Astrocyte of the cerebellum (primary cell): Measurements from ENCODE around the gene CUBN.

Experiments used
- DNase-seq: peaks from one replicate; pipeline ENCODE4 v3.0.0-alpha.2; 2011; ENCODE audit warnings: low read depth
- H3K4me3 ChIP-seq: 2 replicates; pipeline ENCODE4 v1.5.1; 2011; ENCODE audit warnings: mild to moderate bottlenecking, low read depth, low read length, moderate library complexity
- in situ Hi-C: cut with HindIII; loops from 2 replicates; pipeline ENCODE4 v1.10.0; 2017; ENCODE audit warnings: low sequenced_read_pairs
- TF ChIP-seq, protein P1 (sequence below): IDR thresholded peaks from 2 replicates; pipeline ENCODE4 v1.5.1; 2012; ENCODE audit warnings: low read length, low read depth, moderate library complexity, mild to moderate bottlenecking; ENCODE audit errors: missing control alignments

The CUBN gene

DNA sequence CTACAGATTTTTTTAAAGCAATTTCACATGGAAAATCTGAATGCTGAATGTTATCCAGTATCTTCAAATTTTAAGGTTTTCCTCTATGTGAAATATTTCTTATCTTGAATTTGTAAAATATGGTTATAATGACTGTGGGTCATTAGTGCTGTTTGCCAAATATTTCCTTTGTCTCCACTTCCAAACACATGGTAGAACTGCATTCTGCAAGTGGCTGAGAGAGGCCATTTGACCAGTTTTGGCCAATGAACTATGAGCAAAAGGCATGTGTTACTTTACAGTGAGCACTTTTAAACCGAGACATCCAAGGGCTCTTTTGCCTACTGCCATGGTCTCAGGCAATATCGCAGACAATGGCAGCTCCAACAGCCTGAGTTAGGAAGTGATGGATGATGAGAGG lies 195.2 kb downstream of the CUBN start:
- TF ChIP-seq, protein P1, sequence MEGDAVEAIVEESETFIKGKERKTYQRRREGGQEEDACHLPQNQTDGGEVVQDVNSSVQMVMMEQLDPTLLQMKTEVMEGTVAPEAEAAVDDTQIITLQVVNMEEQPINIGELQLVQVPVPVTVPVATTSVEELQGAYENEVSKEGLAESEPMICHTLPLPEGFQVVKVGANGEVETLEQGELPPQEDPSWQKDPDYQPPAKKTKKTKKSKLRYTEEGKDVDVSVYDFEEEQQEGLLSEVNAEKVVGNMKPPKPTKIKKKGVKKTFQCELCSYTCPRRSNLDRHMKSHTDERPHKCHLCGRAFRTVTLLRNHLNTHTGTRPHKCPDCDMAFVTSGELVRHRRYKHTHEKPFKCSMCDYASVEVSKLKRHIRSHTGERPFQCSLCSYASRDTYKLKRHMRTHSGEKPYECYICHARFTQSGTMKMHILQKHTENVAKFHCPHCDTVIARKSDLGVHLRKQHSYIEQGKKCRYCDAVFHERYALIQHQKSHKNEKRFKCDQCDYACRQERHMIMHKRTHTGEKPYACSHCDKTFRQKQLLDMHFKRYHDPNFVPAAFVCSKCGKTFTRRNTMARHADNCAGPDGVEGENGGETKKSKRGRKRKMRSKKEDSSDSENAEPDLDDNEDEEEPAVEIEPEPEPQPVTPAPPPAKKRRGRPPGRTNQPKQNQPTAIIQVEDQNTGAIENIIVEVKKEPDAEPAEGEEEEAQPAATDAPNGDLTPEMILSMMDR, result no peak

GRCh38 chr10:16933783-16934182 lies 195.8 kb downstream of the CUBN start:
- TF ChIP-seq, protein P1, result no peak
- in situ Hi-C loops, result no loop called here
- no peak for DNase-seq
- H3K4me3 ChIP-seq, result no peak overlapping the region

More for the DNA sequence above, 195.2 kb downstream of the CUBN start:
- no peak for DNase-seq
- in situ Hi-C loops, result no loop called here
- H3K4me3 ChIP-seq, result no peak overlapping the region

DNA sequence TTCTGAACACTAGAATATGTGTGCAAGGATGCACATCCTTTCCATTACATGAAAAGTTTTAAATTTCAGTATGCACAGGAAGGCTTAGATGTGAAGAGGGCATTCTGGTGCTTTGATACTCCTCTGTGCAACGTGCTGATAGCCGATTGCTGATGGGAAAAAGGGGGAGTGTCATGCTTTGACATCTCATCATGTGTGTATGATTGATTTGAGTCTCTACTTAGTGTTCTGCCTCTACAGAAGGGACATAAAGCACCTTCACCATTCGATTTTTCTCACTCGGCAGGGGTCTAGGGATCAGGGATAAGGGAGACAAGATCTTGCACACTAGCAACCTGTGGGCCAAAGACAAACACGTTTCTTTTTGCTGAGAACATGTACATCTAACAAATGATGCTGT lies 197.7 kb downstream of the CUBN start:
- in situ Hi-C loops, result no loop called here
- TF ChIP-seq, protein P1, result no peak
- no peak for DNase-seq
- no peak overlapping the region for H3K4me3 ChIP-seq

DNA sequence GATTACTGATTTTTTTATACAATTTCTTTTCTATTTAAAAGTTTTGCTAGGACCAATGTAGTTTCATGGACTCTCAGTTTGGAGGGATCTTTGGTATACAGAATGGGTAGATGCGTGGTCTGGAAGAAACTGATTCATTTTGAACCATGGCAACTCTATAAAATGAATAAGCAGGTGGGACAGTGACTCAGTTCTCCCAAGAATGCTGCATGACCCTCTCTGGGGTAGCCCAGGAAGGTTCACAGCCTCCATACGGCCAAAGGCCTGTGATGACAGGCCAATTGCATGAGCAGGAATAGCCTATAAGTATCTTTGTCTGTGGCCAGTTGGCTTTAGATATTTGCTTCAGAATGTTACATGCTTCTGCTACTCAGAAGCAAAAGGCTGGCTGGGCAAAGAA lies 199.1 kb downstream of the CUBN start:
- TF ChIP-seq, protein P1, result no peak
- in situ Hi-C loops, result no loop called here
- no peak overlapping the region for H3K4me3 ChIP-seq
- no peak for DNase-seq

DNA sequence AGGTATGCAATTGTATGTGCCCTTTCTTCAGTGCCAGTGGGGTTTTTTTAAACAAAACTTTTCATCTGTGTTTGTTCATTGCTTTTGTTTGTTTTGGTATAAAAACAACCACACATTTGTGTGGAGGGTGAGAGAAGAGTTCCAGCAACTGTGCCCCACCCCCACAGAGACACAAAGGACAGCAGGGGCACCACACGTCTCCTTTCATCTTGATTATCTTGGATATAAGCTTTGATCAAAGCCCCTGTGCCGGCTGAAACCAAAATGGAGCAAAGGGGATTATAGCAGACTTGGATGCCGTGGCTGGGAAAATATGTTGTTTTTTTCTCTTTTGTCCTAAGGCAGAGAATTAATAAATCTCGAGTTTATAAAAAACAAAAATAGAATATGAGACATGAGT lies 200.5 kb downstream of the CUBN start:
- TF ChIP-seq, protein P1, result no peak
- in situ Hi-C loops, result no loop called here
- no peak overlapping the region for H3K4me3 ChIP-seq
- DNase-seq, result no peak

- DNase-seq, result no peak
- no peak overlapping the region for H3K4me3 ChIP-seq
- TF ChIP-seq, protein P1, result no peak
- in situ Hi-C loops, result no loop called here
Observed at GRCh38 chr10:16927546-16927945, 202.1 kb downstream of the CUBN start.

- TF ChIP-seq, protein P1, result no peak
- no peak overlapping the region for H3K4me3 ChIP-seq
- no peak for DNase-seq
- in situ Hi-C loops, result no loop called here
Observed at GRCh38 chr10:16923726-16924125, 205.9 kb downstream of the CUBN start.
